ENCODE results near the gene PDE7B.

Gene PDE7B

DNA sequence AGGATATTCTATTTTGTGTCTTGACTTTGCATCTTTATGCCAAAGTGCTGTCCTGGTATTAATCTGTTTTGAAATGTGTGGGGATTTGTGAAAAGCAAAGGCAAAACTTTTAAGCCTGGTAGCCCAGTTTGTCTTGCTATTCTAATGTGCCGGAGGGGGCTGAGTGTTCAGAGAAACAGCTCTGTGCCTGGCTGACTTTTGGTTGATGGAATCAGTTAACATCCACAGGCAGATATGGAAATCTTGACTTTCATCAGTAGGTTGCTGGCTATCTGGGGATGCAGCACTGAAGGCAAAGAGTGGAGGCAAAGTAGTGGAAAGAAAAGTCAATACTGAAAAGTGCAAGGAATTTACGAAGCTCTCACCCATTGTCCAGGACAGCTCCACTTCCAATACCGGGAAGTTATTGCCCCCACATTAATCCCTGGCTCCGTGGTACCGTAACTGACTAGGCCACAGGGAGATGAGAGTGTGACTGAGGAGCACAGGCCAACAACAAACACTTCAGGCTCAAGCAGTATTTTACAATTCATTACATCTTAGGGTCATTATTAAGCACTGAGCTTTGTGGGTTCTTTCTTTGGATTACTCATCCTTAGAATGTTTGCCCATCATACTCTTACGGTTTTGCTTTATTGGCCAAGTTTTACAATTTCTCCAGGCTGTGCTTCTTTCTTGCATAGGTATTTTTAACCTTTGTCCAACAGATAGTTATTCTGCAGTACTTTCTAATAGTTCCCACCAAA is 234.0 kb downstream of the PDE7B start:
- POLR2A ChIA-PET, result interaction anchor here (0.6 kb wide), 1 partner anchor 637 kb away, joined by 11 read pairs; no protein-coding TSS in a partner anchor
- Histone ChIP-seq H3K4me1 (ENCODE audit: control insufficient read depth, insufficient read depth, low read length) (peaks cover 5% of the 10 kb centered on the region; the same call in 1 of the 2 replicates), H3K9me3 (ENCODE audit: control insufficient read depth, insufficient read depth, low read depth, low read length) (no peaks in the 10 kb centered on the region), H3K4me3 (ENCODE audit: low read depth, low read length) (no peak overlapping the region), H3K36me3 (ENCODE audit: control insufficient read depth in 2 of 2, insufficient read depth in 1 of 2, low read length in 2 of 2) (no peaks in the 10 kb centered on the region), H3K27ac (ENCODE audit: extremely low read depth, low read depth, low read length) (no peak overlapping the region)
- TF ChIP-seq ZNF548 (tag by site-specific recombination; IDR thresholded peaks at IDR 0.05) (no peak), ZNF529 (tag by site-specific recombination; IDR thresholded peaks at IDR 0.05; ENCODE audit: insufficient replicate concordance) (no peak), ZNF335 (tag by site-specific recombination; conservative IDR thresholded peaks at IDR 0.05) (no peak), ZNF544 (tag by site-specific recombination; IDR thresholded peaks at IDR 0.05) (no peak), ZNF19 (tag by site-specific recombination; IDR thresholded peaks at IDR 0.05; ENCODE audit: low read depth) (no peak), REPIN1 (tag by site-specific recombination; IDR thresholded peaks at IDR 0.05; ENCODE audit: low read depth) (no peak), ZNF175 (tag by site-specific recombination; IDR thresholded peaks at IDR 0.05) (no peak), ZNF341 (tag by site-specific recombination; IDR thresholded peaks at IDR 0.05; ENCODE audit: low read depth) (no peak), ZNF324 (tag by site-specific recombination; IDR thresholded peaks at IDR 0.05) (no peak), SP2 (tag by site-specific recombination; IDR thresholded peaks at IDR 0.05) (no peak), ZNF311 (tag by site-specific recombination; IDR thresholded peaks at IDR 0.05; ENCODE audit: borderline replicate concordance) (no peak)
- TF ChIP-seq, protein P1, sequence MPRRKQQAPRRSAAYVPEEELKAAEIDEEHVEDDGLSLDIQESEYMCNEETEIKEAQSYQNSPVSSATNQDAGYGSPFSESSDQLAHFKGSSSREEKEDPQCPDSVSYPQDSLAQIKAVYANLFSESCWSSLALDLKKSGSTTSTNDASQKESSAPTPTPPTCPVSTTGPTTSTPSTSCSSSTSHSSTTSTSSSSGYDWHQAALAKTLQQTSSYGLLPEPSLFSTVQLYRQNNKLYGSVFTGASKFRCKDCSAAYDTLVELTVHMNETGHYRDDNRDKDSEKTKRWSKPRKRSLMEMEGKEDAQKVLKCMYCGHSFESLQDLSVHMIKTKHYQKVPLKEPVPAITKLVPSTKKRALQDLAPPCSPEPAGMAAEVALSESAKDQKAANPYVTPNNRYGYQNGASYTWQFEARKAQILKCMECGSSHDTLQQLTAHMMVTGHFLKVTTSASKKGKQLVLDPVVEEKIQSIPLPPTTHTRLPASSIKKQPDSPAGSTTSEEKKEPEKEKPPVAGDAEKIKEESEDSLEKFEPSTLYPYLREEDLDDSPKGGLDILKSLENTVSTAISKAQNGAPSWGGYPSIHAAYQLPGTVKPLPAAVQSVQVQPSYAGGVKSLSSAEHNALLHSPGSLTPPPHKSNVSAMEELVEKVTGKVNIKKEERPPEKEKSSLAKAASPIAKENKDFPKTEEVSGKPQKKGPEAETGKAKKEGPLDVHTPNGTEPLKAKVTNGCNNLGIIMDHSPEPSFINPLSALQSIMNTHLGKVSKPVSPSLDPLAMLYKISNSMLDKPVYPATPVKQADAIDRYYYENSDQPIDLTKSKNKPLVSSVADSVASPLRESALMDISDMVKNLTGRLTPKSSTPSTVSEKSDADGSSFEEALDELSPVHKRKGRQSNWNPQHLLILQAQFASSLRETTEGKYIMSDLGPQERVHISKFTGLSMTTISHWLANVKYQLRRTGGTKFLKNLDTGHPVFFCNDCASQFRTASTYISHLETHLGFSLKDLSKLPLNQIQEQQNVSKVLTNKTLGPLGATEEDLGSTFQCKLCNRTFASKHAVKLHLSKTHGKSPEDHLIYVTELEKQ (tag by site-specific recombination; IDR thresholded peaks at IDR 0.05; ENCODE audit: borderline replicate concordance), result no peak
- TF ChIP-seq, protein P2, sequence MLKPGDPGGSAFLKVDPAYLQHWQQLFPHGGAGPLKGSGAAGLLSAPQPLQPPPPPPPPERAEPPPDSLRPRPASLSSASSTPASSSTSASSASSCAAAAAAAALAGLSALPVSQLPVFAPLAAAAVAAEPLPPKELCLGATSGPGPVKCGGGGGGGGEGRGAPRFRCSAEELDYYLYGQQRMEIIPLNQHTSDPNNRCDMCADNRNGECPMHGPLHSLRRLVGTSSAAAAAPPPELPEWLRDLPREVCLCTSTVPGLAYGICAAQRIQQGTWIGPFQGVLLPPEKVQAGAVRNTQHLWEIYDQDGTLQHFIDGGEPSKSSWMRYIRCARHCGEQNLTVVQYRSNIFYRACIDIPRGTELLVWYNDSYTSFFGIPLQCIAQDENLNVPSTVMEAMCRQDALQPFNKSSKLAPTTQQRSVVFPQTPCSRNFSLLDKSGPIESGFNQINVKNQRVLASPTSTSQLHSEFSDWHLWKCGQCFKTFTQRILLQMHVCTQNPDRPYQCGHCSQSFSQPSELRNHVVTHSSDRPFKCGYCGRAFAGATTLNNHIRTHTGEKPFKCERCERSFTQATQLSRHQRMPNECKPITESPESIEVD (tag by site-specific recombination; IDR thresholded peaks at IDR 0.05), result no peak
- TF ChIP-seq, protein P3, sequence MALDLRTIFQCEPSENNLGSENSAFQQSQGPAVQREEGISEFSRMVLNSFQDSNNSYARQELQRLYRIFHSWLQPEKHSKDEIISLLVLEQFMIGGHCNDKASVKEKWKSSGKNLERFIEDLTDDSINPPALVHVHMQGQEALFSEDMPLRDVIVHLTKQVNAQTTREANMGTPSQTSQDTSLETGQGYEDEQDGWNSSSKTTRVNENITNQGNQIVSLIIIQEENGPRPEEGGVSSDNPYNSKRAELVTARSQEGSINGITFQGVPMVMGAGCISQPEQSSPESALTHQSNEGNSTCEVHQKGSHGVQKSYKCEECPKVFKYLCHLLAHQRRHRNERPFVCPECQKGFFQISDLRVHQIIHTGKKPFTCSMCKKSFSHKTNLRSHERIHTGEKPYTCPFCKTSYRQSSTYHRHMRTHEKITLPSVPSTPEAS (tag by site-specific recombination; IDR thresholded peaks at IDR 0.05), result no peak
- CTCF ChIA-PET, result interaction anchor here (0.6 to 0.7 kb wide), 2 partner anchors 17 to 242 kb away, joined by 3 read pairs; no protein-coding TSS in a partner anchor

DNA sequence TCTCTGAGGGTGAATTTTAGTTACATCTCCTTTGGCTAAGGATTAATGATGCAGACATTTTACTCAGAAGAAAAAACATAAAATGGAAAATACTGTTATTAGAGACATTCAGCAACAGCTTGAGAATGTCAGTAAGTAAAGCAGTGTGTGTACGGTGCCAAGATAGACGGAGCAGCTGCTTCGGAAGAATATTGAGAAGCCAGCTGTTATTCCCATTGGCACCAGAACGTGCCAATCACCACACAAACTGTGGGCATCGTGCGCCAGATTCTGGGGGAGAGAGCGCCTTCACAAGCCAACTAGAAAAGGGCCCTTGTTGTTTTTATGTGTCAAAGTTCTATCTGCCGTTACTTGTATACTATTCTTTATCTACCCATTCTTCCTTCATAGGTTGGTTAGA is 235.2 kb downstream of the PDE7B start:
- Histone ChIP-seq H3K36me3 (ENCODE audit: control insufficient read depth in 2 of 2, insufficient read depth in 1 of 2, low read length in 2 of 2) (no peaks in the 10 kb centered on the region), H3K9me3 (ENCODE audit: control insufficient read depth, insufficient read depth, low read depth, low read length) (no peaks in the 10 kb centered on the region), H3K27ac (ENCODE audit: extremely low read depth, low read depth, low read length) (no peak overlapping the region), H3K4me1 (ENCODE audit: control insufficient read depth, insufficient read depth, low read length) (peaks cover 5% of the 10 kb centered on the region; the same call in 1 of the 2 replicates), H3K4me3 (ENCODE audit: low read depth, low read length) (no peak overlapping the region)
- CTCF ChIA-PET, result no interaction called here
- TF ChIP-seq, protein P4, sequence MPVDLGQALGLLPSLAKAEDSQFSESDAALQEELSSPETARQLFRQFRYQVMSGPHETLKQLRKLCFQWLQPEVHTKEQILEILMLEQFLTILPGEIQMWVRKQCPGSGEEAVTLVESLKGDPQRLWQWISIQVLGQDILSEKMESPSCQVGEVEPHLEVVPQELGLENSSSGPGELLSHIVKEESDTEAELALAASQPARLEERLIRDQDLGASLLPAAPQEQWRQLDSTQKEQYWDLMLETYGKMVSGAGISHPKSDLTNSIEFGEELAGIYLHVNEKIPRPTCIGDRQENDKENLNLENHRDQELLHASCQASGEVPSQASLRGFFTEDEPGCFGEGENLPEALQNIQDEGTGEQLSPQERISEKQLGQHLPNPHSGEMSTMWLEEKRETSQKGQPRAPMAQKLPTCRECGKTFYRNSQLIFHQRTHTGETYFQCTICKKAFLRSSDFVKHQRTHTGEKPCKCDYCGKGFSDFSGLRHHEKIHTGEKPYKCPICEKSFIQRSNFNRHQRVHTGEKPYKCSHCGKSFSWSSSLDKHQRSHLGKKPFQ (tag by site-specific recombination; IDR thresholded peaks at IDR 0.05), result no peak
- TF ChIP-seq ZNF623 (tag by site-specific recombination; IDR thresholded peaks at IDR 0.05) (no peak), ZNF10 (tag by site-specific recombination; IDR thresholded peaks at IDR 0.05) (no peak), SP2 (tag by site-specific recombination; IDR thresholded peaks at IDR 0.05) (no peak), SCRT2 (tag by site-specific recombination; IDR thresholded peaks at IDR 0.05) (no peak), ZFP69B (tag by site-specific recombination; IDR thresholded peaks at IDR 0.05) (no peak), ZBTB20 (tag by site-specific recombination; IDR thresholded peaks at IDR 0.05) (no peak), ZNF549 (tag by site-specific recombination; IDR thresholded peaks at IDR 0.05) (no peak)
- POLR2A ChIA-PET, result no interaction called here

Measured in HEK293 (cell line).